Measurements from ENCODE around the gene SEMA4G. TPM values are rescaled to one million over a fixed set of nuclear protein-coding genes. Genes with fewer than 3 reads are reported as not detected.

Gene SEMA4G
- total RNA-seq, 4 donors from 2014 or later: 0.44 to 4.1 (median 1.3) TPM

DNA sequence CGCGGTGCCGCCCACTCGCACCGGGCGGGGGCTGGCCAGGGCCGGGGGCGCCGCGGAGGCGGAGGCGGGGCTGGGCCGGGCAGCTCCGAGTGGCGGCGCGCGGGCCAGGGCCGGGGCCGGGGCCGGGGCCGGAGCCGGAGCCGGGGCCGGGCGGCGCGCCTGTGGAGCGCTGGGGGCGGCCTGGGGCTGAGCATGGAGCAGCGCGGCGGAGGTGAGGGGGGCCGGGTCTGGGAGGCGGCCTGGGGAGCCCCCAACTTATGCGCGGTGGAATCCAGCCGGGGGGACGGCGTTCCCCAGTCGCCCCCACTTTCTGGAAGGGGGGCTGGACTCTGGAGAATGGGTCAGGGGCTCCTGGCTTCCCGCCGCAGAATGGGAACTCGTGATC, 30.4 kb downstream of the SEMA4G start, which contains the start of gene LZTS2:
LZTS2 (plus strand) TSS at position 67 of the 385 bp plus-strand sequence. CDS start 2,731 bp downstream, outside the sequence.
- intact Hi-C loops (cut with DNase I): no loop called here
- WGBS, 2 donors: no CpG with 5 or more reads among the region's 44 CpGs
- H3K4me1 ChIP-seq: peaks cover 34 to 77% (median 36%) of the 10 kb centered on the region in 3 donors

DNA sequence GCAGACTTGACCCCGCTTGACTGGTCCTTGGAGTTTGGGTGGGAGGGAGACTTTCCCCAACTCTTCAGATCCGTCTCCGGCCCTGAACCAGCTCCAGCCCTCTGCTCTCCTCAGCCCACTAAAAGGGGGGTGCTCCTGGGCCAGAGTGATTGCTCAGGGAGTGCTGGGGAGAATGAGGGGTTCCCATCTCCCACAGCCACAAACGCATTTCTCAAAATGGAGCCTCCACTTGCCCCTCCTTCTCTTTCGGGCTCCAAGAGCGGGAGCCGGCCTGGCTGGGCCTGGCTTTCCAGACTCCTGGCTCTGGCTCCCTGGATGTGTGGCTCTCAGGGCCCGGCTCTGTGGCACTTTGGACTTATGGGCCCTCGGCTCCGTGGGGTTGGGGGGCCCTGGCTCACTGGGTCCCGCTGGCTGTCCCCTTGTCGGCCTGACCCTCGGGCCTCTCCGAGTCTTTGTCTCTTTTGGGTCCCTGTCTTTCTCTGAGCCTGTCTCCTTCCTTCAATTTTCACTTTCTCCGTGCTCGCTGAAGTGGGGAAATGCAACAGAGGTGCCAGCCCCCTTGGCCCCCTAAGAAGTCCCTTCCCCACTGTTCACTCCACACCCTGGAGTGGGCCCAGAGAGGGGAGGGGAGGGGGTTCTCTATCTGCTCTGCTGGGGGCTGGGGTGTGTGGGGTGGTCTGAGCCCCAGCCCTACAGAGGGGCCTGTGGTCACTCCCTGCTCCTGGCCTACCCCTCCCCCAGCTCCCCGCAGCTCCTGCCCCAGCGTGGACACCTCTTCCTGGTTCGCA, 31.0 kb downstream of the SEMA4G start:
- H3K4me3 ChIP-seq: peak overlapping the region; percentile 82 to 97 (median 96)
- no peaks in the 10 kb centered on the region for H3K9me3 ChIP-seq
- peak overlapping the region; percentile 98 to 100 (median 100) for H3K27ac ChIP-seq
- no peaks in the 10 kb centered on the region for H3K27me3 ChIP-seq
- WGBS, 2 donors: 7 to 22% methylated on average over 9 to 13 of the region's 19 CpGs
- H3K36me3 ChIP-seq: peaks cover 10 to 31% (median 16%) of the 10 kb centered on the region in 3 donors
- H3K4me1 ChIP-seq: peaks cover 34 to 77% (median 36%) of the 10 kb centered on the region in 3 donors
- no peak for TF ChIP-seq POLR2A (IDR thresholded peaks at IDR 0.05)
- TF ChIP-seq, protein P1, sequence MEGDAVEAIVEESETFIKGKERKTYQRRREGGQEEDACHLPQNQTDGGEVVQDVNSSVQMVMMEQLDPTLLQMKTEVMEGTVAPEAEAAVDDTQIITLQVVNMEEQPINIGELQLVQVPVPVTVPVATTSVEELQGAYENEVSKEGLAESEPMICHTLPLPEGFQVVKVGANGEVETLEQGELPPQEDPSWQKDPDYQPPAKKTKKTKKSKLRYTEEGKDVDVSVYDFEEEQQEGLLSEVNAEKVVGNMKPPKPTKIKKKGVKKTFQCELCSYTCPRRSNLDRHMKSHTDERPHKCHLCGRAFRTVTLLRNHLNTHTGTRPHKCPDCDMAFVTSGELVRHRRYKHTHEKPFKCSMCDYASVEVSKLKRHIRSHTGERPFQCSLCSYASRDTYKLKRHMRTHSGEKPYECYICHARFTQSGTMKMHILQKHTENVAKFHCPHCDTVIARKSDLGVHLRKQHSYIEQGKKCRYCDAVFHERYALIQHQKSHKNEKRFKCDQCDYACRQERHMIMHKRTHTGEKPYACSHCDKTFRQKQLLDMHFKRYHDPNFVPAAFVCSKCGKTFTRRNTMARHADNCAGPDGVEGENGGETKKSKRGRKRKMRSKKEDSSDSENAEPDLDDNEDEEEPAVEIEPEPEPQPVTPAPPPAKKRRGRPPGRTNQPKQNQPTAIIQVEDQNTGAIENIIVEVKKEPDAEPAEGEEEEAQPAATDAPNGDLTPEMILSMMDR (IDR thresholded peaks at IDR 0.05): no peak
- intact Hi-C loops (cut with DNase I): no loop called here
- no peak for DNase-seq

More for the DNA sequence above, 30.4 kb downstream of the SEMA4G start, which contains the start of gene LZTS2:
- H3K4me3 ChIP-seq: peak within 1 kb of the TSS; percentile 82 to 97 (median 96)
- H3K27ac ChIP-seq: peak within 1 kb of the TSS; percentile 98 to 100 (median 100)
- H3K9me3 ChIP-seq: no peaks in the 10 kb centered on the region
- no peak for DNase-seq
- TF ChIP-seq, protein P1 (IDR thresholded peaks at IDR 0.05): no peak
- TF ChIP-seq POLR2A (IDR thresholded peaks at IDR 0.05): no peak
- no peaks in the 10 kb centered on the region for H3K27me3 ChIP-seq
- H3K36me3 ChIP-seq: peaks cover 10 to 25% (median 15%) of the 10 kb centered on the region in 3 donors

DNA sequence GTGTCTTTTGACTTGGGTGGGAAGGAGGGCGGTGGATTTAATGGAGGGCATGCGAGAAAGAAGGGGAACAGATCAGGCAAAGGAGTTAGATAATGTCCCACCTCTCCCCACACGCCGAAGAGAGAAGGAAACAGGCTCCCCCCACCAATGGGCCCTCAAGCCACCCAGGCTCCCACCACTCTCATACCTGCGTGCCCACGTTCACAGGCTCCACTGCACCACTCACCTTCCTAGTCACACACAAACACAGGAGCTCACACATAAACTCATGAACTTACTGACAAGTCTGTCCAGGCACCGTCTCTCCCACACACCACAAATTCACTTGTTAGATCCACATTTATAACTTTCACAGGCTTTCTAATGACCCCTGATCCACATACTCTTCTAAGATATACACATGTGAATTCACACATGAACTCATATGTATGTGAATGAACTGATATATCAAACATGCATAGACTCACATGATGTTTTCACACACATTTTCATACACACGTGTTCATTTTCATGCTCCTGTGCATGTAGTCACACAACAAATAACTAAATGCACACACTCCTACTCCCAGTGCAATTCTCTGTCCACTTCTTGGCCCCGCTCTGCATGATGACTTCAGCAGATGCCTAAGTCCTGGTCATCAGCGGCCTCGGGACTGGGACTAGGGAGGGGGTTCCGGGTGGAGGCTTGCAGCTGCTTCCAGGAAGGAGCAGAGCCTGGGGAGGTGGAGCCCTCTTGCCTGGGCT, 31.8 kb downstream of the SEMA4G start:
- intact Hi-C loops (cut with DNase I): no loop called here
- WGBS, 2 donors: 25 to 27% methylated on average over 7 to 8 of the region's 12 CpGs
- no peak for DNase-seq
- TF ChIP-seq POLR2A (IDR thresholded peaks at IDR 0.05): peak in 2 of 4 donors; percentile 55 to 67
- TF ChIP-seq, protein P1 (IDR thresholded peaks at IDR 0.05): no peak
- Histone ChIP-seq H3K27ac (peak overlapping the region; percentile 98 to 100 (median 100)), H3K36me3 (peaks cover 10 to 38% (median 24%) of the 10 kb centered on the region in 3 donors), H3K9me3 (no peaks in the 10 kb centered on the region), H3K4me1 (peaks cover 34 to 76% (median 36%) of the 10 kb centered on the region in 3 donors), H3K4me3 (peak overlapping the region; percentile 82 to 97 (median 96)), H3K27me3 (no peaks in the 10 kb centered on the region)

DNA sequence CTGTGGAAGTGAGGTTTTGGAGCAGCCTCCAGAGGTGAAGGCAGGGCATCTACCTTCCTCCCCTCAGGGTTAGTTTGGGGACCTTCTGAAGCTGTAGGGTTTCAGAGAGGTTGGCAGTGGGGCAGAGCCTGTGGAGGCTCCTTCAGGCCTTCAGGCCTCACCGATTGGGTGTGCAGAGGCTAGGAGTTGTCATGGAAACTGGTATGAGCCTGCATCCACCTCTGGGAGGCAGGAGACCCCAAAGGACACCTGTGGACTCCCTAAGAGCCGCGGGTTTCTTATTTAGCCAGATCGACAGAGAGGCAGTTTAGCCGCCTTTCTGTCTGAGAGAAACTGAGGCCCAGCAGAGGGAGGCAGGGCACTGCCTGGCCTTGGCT, 32.3 kb downstream of the SEMA4G start:
- intact Hi-C loops (cut with DNase I): no loop called here
- no peaks in the 10 kb centered on the region for H3K9me3 ChIP-seq
- peaks cover 30 to 72% (median 31%) of the 10 kb centered on the region in 3 donors for H3K4me1 ChIP-seq
- WGBS, 2 donors: 52% methylated on average over 5 of the region's 5 CpGs; no CpG with 5 or more reads in 1 of the 2 donors
- peak overlapping the region in 3 of 4 donors; percentile 14 to 97 (median 82) for H3K4me3 ChIP-seq
- H3K27ac ChIP-seq: peak overlapping the region; percentile 25 to 100 (median 99)
- no peaks in the 10 kb centered on the region for H3K27me3 ChIP-seq
- TF ChIP-seq POLR2A (IDR thresholded peaks at IDR 0.05): no peak
- TF ChIP-seq, protein P1 (IDR thresholded peaks at IDR 0.05): no peak
- DNase-seq: no peak
- H3K36me3 ChIP-seq: peaks cover 10 to 44% (median 30%) of the 10 kb centered on the region in 3 donors

Data from esophagus squamous epithelium (tissue), 5 donors.